Osteoblast (primary cell): ENCODE results near the gene SCRN2. TPM values are rescaled to one million over a fixed set of nuclear protein-coding genes. Genes with fewer than 3 reads are reported as not detected.

Source experiments
- DNase-seq: peaks from one replicate; pipeline ENCODE4 v3.0.0; 2011; ENCODE audit warnings: low spot score, mixed read lengths; ENCODE audit not compliant: insufficient read length; ENCODE audit errors: missing footprints
- H2AFZ ChIP-seq: 2 replicates; pipeline ENCODE4 v1.6.0; 2011; ENCODE audit warnings: mild to moderate bottlenecking, low read length
- H3K27ac ChIP-seq: 2 replicates; pipeline ENCODE4 v1.5.1; 2011; ENCODE audit warnings: mild to moderate bottlenecking, low read depth, low read length, moderate library complexity
- H3K27me3 ChIP-seq: 2 replicates; pipeline ENCODE4 v1.6.0; 2012; ENCODE audit warnings: mild to moderate bottlenecking, control low read depth, inconsistent platforms, low read length, moderate library complexity; ENCODE audit not compliant: insufficient read depth
- H3K36me3 ChIP-seq: 2 replicates; pipeline ENCODE4 v1.5.1; 2011; ENCODE audit warnings: mild to moderate bottlenecking, low read length, control low read depth, moderate library complexity; ENCODE audit not compliant: insufficient read depth
- H3K4me1 ChIP-seq: 2 replicates; pipeline ENCODE4 v1.5.1; 2011; ENCODE audit warnings: mild to moderate bottlenecking, low read length, control low read depth, moderate library complexity; ENCODE audit not compliant: insufficient read depth
- H3K4me2 ChIP-seq: 2 replicates; pipeline ENCODE4 v1.6.0; 2011; ENCODE audit warnings: mild to moderate bottlenecking, low read length; ENCODE audit not compliant: insufficient read depth
- H3K4me3 ChIP-seq: fragments of 200-600 bp; sonication (generic); 3 replicates; pipeline ENCODE4 v1.5.1; 2012; ENCODE audit warnings: mild to moderate bottlenecking, low read length, inconsistent platforms; ENCODE audit not compliant: insufficient read depth
- H3K79me2 ChIP-seq: 2 replicates; pipeline ENCODE4 v1.6.0; 2012; ENCODE audit warnings: mild to moderate bottlenecking, low read length, control low read depth, inconsistent platforms; ENCODE audit not compliant: insufficient read depth
- H3K9me3 ChIP-seq: 2 replicates; pipeline ENCODE4 v1.5.1; 2011; ENCODE audit warnings: low read depth, low read length, control low read depth
- H4K20me1 ChIP-seq: 2 replicates; pipeline ENCODE4 v1.6.0; 2012; ENCODE audit warnings: mild to moderate bottlenecking, low read length, control low read depth; ENCODE audit not compliant: insufficient read depth
- total RNA-seq: library from RNA; depleted of rRNA; stranded (reverse); fragments of >200 nt; gene quantifications from 2 replicates; pipeline ENCODE4 v1.2.3, GENCODE V29; 2012
- TF ChIP-seq, protein P1 (sequence below): IDR thresholded peaks from 2 replicates; pipeline ENCODE4 v1.5.1; 2011; ENCODE audit warnings: mild to moderate bottlenecking, low read depth, low read length, moderate library complexity; ENCODE audit errors: extremely low read depth

Gene SCRN2
- total RNA-seq, 1 donor = 42.7 TPM

DNA sequence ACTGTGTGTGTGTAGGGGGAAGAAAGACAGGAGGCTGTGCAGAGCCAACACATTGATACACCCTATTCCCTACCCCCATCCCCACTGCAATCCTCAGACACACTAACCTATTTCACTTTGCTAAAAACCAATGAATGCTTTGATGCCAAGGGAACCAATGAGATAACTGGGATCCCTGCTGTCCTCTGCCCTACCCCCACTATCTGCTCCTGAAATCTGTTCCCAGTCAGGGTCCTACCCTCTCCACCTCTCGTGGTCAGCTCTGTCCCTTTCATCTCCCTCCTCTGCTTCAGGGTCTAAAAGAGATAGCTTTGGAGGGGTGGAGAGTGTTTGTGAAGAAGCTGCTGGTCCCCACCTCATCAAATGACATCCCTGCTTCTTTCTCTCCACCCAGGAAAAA lies 29.0 kb upstream of the SCRN2 start:
- Histone ChIP-seq H3K79me2 (no peaks in the 10 kb centered on the region), H3K4me3 (no peak overlapping the region), H3K4me1 (peaks cover 11% of the 10 kb centered on the region), H3K9me3 (no peaks in the 10 kb centered on the region), H3K36me3 (no peaks in the 10 kb centered on the region), H3K4me2 (no peak overlapping the region), H3K27ac (no peak overlapping the region), H4K20me1 (no peaks in the 10 kb centered on the region), H3K27me3 (peaks cover 26% of the 10 kb centered on the region), H2AFZ (no peak overlapping the region)
- DNase-seq = peak; percentile 14
- TF ChIP-seq, protein P1, sequence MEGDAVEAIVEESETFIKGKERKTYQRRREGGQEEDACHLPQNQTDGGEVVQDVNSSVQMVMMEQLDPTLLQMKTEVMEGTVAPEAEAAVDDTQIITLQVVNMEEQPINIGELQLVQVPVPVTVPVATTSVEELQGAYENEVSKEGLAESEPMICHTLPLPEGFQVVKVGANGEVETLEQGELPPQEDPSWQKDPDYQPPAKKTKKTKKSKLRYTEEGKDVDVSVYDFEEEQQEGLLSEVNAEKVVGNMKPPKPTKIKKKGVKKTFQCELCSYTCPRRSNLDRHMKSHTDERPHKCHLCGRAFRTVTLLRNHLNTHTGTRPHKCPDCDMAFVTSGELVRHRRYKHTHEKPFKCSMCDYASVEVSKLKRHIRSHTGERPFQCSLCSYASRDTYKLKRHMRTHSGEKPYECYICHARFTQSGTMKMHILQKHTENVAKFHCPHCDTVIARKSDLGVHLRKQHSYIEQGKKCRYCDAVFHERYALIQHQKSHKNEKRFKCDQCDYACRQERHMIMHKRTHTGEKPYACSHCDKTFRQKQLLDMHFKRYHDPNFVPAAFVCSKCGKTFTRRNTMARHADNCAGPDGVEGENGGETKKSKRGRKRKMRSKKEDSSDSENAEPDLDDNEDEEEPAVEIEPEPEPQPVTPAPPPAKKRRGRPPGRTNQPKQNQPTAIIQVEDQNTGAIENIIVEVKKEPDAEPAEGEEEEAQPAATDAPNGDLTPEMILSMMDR = no peak

DNA sequence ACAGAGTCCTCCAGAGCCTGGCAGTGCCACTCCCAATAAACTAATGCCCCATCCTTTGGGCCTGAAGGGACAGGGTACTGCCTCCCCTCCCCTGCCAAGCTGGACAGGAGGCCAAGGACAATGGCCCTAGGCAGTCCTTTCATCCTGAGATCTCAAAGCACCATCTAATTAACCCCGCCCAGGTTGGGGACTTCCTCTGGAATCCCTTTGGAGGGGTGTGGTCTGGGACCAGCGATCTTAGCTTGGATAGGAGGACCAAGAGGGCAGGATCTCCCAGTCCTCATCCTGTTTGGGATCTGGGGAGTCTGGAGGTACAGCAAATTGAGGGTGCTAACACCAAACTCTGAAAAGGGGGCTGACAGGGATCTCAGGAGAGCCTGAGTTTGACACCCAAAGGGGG lies 28.0 kb upstream of the SCRN2 start:
- no peak overlapping the region for H3K4me2 ChIP-seq
- H3K27ac ChIP-seq = no peak overlapping the region
- no peaks in the 10 kb centered on the region for H3K36me3 ChIP-seq
- TF ChIP-seq, protein P1 = no peak
- no peak overlapping the region for H2AFZ ChIP-seq
- H4K20me1 ChIP-seq = no peaks in the 10 kb centered on the region
- peaks cover 15% of the 10 kb centered on the region for H3K4me1 ChIP-seq
- peaks cover 26% of the 10 kb centered on the region for H3K27me3 ChIP-seq
- peak; percentile 32 for DNase-seq
- H3K9me3 ChIP-seq = no peaks in the 10 kb centered on the region
- H3K79me2 ChIP-seq = no peaks in the 10 kb centered on the region
- H3K4me3 ChIP-seq = no peak overlapping the region

DNA sequence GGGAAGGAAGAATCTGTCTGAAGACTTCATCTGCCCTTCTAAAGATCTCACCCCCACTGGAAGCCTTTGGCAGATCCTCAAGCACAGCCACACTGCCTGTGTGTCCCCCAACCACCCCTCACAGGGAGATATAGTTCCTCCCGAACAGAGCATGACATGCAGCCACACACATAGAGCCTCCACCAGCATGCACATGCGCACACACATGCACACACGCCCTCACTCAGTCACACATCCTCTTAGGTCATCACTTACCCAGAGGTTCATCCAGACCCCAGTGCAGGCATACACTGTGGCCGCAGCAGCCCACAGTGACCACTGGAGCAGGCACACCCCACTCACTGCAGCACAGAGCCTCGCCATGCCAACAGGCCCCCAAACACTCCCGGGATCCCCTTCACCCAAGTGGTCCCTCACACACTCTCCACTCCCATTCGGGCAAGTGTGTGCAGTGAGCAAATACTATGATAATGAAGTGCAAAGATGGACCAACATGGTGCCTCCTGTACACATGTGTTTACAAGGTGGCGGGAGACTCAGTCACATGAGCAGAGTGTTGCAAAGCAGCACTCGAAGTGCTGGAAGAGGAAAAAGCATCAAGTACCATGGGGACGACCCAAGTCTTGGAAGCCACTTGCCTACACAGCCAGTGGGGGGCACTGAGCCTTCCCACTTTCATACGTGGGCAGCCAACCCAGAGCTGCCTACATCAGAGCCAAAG lies 26.9 kb upstream of the SCRN2 start:
- TF ChIP-seq, protein P1 = no peak
- Histone ChIP-seq H3K36me3 (no peaks in the 10 kb centered on the region), H3K79me2 (no peaks in the 10 kb centered on the region), H4K20me1 (no peaks in the 10 kb centered on the region), H3K4me1 (peaks cover 14% of the 10 kb centered on the region), H3K4me2 (no peak overlapping the region), H3K9me3 (no peaks in the 10 kb centered on the region), H3K27ac (no peak overlapping the region), H2AFZ (no peak overlapping the region), H3K27me3 (peaks cover 22% of the 10 kb centered on the region), H3K4me3 (no peak overlapping the region)
- no peak for DNase-seq

DNA sequence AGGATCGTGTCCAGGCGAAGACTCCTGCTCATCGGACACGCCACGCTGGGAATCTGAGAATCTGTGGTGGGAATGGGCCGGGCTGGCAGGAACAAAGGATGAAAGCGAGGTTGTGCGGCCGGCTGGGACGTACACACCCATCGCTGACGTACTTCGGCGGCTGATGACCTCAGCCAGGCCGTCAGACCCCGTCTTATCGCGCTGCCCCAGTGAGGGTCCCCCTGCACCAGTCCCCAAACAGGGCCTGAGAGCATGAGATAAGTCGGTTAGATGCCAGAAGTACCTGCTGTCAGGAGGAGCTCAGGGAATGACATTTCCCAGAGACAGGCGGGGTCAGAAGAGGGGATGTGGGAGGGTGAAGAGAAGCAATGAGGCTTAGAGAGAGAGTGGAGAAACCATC lies 25.9 kb upstream of the SCRN2 start:
- peak; percentile 49 for DNase-seq
- H2AFZ ChIP-seq = no peak overlapping the region
- peaks cover 17% of the 10 kb centered on the region for H3K27me3 ChIP-seq
- H3K4me1 ChIP-seq = peaks cover 13% of the 10 kb centered on the region
- H3K36me3 ChIP-seq = no peaks in the 10 kb centered on the region
- H3K4me2 ChIP-seq = no peak overlapping the region
- TF ChIP-seq, protein P1 = no peak
- no peaks in the 10 kb centered on the region for H4K20me1 ChIP-seq
- H3K79me2 ChIP-seq = no peaks in the 10 kb centered on the region
- no peak overlapping the region for H3K27ac ChIP-seq
- no peak overlapping the region for H3K4me3 ChIP-seq
- H3K9me3 ChIP-seq = no peaks in the 10 kb centered on the region
